NCI-H748 treated with DMSO at 0.1 percent for 48 hours (cell line): Measurements from ENCODE around the gene TENM4.
"Not testable (repeated sequence)": the region's sequence is repeated elsewhere in the genome, so short reads cannot be mapped to it uniquely, and the experiment has no call there.

Experiments
- DNase-seq: peaks from one replicate; lab custom pipeline; 2025; lab: John Stamatoyannopoulos, UW

TENM4 gene

DNA sequence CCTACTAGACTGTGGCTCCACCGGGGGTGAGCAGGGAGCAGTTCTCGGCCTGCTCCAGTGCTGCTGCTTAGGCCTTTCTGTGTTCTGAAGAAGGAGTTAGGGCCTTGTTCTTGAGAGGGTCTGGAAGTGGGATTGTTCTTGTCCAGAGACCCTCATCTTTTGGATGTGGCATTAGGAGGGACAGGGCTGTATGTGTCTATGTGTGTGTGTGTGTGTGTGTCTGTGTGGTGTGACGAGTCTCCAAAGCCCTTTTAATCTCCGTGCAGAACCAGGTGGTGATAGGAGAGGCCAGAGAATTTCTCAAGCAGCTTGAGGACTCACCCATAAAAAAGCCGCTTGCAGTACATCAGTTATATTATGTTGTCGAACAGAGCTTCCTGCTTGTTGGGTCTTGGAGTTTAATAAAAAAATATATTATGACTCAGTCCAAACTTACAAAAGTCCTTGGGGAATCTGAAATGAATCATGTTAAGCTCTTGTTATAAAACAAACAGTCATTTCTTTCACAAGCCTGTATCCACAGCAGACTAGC lies 196.5 kb downstream of the TENM4 start:
- DNase-seq = no peak

DNA sequence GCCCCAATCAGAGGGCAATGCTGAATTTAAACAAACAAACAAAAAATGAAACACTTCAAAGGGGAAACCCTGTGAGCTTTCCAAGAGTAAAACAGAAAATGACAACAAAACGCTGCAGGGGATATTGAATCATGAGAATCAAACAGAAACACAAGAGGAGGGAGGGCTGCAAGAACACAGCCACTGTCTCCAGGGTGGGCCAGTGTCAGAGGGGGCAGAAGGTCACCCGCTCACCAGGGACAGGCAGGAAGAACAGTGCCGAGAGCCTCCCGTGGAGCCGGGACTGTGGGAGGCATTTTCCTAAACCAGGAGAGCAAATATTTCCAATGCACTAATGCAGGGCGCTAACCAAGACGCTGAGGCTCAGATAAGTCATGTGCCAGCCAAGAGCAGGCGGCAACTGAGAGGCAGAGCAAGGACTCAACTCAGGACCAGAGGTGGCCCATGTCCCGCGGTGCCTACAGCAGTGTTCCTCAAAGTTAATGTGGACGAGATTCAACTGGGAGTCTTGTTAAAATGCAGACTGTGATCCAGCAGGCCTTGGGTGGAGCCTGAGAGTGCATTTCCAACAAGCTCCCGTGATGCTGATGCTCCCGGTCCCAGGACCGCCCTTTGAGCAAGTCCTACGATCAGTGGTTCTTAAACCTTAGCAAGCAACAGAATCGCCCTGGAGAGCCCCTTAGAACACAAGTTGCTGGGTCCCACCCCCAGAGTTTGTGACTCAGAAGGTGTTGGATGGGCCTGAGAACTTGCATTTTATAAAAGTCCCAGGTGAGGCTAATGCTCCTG lies 197.2 kb downstream of the TENM4 start:
- no peak for DNase-seq

DNA sequence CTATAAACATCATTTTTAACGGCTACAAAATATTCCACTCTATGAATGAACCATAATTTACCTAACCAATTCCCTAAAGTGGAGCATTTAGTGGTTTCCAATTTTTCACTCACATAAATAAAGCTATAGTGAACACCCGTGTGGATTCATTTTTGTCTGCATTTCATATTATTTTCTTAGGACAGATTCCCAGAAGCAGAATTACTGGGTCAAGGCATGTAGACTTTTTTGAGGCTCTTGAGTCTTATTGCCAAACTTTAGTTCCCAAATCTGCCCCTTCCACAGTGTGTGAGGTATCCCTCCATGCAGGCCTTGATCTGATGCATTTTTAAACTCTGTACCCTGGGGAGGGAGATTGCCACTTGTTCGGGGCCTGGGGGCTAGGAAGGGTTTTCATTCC lies 198.2 kb downstream of the TENM4 start:
- DNase-seq = no peak

DNA sequence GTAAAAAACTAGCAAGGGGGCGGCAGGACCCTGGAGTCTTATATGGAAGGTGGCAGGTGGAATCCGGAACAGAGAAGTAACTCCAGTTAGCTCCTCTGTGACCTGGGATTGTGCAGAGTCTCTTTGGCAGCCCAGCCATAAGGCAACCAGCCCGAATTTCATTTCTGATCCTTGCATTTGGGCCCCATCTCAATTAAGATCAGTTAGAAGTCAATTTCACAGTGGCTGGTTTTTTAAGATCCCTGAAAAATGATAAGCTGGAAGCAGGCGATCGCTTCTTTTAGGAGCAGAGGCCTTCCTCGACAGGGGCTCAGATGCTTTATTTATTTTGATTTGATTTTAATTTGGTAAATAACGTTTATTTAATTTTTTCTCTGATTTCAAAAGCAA lies 199.0 kb downstream of the TENM4 start:
- DNase-seq = no peak

DNA sequence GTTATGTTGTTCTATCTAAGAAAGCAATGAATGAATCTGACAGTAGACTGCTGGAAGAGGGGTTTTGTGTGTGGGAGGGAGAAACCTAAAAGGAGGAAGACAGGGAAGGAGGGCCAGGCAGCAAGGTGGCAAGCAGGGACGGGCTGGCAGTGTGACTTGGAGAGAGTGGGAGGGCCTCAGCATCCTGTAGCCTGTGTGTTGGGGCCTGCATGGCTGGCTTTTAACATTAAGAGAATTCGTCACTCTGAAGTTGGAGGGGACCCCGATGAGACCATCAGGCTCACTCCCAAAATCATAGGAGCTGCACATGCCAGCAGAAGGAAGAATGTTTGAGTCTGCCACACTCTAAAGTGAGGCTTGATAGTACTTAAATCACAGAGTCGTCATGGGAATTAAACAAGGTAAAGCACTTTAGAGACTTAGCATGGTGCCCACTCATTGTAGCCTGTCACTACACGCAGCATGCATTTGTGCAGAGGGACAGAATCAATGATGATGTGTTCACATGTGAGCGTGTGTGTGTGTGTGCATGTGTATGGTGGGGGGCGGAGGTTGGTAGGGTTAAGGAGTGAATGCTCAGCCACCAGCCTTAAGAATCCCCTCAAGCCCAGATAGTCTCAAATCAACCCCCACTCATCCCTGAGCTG lies 199.5 kb downstream of the TENM4 start:
- DNase-seq = no peak

DNA sequence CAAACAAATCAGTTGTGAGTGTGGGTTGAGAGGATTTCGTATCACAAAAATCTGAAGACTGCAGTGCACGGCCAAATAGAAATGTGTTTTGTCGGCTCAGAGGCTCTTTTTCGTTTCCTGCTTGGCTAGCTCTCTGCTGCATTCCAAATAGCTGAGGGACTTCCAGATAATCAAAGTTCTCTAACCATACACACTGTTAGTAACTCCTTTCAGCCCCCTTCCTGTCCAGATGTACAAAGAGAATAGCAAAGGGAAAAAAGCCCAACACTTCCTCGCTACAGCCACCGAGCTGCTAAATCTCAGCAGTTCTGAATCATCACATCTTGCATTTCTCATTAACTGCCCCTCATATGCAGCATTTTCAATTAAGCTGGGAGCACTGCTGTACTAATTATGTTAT lies 203.1 kb downstream of the TENM4 start:
- no peak for DNase-seq

DNA sequence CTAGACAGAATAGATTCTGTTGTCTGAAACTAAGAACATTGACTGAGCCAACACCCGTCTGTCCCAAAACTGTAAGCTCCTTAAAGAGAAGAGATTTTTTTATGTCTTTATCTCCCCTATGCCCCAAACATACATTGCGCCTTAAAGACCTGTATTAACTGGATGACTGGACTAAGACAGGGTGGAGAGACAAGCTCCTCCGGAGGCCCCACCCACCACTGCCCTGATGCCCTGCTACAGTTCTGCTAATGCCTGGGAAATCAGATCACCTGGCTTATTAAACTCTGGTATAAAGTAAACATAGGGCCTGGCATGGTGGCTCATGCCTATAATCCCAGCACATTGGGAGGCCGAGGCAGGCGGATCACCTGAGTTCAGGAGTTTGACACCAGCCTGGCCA lies 203.7 kb downstream of the TENM4 start:
- DNase-seq = no peak

DNA sequence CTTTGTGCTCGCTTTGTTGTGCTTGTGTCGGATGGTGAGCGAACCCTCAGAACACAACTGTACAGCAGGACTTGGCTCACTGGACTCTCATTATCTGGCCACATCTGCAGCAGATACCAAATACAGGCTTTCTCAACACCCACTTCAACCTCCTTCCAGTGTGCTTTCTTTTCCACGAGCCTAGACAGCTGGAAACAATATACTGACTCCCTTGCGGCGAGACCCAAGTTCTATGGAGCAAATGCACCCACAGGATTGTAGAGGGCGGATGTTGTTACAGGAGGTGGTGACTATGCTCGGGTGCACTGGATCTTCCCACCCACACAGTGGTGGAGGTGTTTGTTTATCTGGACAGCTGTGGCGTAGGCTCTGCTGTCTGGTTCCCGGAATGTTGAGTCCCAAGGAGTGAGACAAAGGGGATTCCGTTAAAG lies 204.3 kb downstream of the TENM4 start:
- no peak for DNase-seq

DNA sequence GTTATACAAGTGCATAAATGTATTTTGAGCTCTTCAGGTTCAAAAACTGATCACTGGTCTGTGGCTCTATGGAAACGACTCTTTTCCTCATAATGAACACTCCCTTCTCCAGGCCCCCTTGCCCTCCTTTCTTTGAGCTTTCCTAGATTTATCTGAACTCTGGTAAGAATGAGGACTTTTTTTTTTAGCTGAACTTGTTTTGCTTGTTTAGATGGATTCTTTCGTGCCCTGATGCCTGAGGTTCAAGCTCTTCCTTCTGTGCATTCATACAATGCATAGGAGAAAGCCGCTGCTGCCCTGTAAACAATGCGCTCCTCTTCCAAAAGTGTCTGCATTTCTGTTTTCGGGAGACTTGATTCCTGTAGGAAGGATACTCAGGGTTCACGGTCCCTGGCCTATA lies 205.1 kb downstream of the TENM4 start:
- DNase-seq = no peak

DNA sequence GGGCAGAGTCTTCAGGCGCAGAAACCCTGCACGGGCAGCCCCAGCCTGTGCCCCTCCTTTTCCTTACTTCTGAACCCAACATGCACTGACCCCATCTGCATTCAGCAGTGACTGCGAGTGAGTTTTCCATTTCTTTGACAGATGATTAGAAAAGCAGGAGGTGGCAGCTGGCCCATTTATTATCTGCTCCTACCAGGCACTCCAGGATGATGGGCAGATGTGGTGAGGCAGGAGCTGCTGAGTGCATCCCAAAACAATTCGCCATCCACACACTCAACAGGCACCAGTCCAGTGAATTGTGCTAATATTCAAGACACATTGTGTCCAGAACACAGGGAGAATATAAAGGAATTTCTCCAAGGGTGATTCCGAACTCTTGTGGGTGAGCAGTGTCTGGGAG lies 208.5 kb downstream of the TENM4 start:
- no peak for DNase-seq

DNA sequence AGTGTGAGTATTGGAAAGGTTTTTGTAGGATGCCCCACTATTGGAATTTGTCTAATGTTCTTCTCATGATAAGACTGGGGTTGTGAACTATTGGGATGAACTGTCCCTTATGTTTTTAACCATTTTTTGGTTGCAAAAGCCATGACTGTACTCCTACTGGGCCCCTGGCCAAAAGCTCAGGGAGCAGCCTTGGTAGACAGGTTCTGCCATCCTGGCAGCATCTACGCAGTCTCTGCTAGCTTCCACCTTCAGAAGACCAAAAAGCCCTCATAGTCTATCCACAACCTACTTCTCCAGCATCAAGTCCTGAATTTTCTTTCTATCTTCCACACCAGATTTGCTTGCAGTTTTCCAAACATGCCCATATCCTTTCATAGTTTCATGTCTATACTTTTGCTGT lies 211.8 kb downstream of the TENM4 start:
- no peak for DNase-seq

DNA sequence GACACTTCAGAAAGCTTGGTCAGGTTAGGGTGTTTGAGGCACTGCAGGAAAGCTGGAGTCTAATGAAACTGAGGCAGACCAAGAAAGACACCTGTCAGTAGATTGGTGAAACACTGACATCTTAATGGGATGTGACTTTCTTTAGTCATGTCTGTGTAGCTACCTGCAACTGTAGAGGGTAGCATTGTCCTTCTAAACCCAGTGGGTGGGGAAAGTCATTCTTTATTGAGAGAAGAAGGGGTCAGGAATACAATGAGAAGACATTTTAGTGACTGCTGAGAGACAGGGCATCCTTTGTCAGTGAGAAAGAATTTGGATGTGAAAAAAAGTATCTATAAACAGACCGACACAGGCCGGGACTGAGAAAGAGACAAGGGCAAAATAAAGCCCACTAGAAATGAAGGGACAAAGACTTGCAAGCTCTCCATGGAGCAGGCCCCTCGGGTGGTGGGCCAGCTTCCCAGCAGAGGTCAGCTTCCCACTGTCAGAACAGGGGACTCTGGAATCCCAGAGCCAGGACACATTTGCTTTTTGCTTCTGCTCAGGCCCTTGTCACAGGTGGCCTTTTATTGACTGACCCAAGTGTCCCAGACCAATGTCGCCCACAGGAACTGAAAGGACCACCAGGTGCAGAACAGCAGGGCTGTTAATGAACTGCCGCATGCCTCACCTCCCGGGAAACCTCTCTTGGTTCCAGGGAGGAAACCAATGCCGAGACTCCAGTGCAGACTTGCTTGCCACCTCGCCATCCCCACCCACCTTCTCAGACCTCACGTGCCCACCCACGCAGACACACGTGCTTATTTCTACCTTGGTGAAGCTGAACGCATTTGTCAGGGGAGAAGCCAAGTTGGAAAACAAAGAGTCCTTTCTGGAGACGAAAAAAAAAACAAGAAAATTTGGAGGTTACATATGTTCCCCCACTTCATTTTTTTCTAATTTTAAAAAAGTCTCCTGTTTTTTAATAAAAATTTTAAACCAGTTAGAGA lies 212.8 kb downstream of the TENM4 start:
- no peak for DNase-seq

DNA sequence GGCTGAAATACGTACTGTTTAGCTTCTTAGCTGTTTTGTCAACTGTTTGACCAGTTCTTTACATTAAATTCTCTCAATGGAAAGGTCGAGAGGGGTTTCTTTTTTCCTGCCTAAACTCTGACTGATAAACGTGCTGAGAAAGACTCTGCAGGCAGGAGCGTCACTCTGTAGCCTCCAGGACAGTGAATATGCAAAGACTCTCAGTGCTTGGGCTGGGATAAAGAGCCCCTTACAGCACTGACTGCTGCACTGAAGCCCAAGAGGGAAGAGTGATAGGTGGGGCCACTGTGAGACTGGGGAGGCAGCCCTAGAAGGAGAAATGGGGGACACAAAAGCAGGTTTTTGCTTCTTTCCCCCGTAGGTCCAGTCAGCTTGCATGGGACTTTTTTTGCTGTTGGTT lies 213.5 kb downstream of the TENM4 start:
- DNase-seq = no peak

DNA sequence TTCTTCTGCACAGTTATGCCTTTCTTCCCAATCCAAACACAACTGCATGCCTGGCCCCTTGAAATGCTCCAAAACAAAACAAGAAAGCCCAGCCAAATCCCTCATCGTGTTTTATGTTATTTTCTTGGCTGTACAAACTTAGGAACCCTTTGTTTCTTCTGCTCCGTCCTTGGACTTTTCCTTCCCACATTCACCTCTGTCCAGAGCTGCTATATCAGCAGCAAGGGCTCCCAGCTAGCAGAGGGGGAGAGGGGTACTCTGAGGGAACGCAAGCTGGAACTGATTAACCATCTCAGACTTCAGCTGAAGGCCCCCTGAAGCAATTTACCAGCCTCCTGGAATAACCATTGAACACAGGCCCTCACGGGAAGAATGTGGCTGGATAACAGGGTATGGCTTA lies 214.7 kb downstream of the TENM4 start:
- DNase-seq = no peak

DNA sequence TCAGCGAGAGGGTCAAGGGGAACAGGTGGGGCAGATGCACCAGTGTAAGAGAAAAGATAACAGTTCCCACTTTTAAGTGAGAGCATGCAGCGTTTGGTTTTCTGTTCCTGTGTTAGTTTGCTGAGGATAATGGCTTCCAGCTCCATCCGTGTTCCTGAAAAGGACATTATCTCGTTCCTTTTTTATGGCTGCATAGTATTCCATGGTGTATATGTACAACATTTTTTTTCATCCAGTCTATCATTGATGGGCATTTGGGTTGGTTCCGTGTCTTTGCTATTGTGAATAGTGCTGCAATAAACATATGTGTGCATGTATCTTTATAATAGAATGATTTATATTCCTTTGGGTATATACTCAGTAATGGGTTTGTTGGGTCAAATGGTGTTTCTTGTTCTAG lies 218.7 kb downstream of the TENM4 start:
- DNase-seq = not testable (repeated sequence)

DNA sequence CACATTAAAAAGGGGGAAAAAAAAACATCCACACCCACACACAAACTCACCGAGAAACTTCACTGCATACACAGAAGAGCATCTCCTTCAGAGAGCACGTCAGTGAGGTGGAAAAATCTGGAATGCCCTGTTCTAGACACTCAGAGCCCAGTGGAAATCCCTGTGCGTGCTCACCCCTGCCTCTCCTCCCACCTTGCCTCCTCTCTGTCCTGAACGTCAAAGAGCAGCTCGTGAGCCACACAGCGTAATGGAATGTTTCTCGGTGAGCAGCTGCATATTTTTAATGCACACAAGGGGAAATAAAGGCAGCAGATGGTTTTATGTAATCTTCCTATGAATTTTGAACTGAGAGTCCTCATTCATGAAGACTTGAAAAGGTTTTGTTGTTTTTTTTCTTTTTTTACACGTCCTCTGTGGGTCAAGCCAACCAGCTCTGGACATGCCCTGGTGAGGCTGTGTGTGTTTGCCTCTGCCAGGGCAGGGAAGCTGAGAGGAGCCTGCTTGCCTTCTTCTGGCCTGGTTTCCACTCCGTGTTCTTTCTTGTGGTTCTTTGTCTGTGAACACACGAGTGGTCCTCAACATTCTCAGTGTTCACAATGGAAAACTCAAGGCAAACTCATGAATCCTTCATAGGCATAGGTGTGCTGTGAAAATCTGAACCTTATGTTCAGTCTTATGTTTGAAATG lies 219.2 kb downstream of the TENM4 start:
- no peak for DNase-seq

DNA sequence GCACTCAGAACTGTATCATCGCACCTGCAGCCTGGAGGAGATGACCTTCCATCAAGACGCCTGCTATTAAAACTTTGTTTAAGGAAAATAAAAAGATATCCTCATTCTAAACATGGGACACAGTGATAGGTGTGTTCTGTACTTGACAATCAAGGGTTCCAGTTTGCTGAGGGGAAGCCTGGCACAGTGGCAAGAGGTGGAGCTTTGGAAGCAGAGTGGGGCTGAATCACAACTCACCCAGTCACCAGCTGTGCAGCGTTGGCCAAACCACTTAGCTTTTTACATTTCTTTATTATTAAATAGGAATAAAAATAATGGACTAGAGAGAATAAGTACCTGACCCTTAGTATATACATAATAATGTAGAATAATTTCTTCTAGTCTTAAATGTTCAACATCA lies 220.7 kb downstream of the TENM4 start:
- no peak for DNase-seq

DNA sequence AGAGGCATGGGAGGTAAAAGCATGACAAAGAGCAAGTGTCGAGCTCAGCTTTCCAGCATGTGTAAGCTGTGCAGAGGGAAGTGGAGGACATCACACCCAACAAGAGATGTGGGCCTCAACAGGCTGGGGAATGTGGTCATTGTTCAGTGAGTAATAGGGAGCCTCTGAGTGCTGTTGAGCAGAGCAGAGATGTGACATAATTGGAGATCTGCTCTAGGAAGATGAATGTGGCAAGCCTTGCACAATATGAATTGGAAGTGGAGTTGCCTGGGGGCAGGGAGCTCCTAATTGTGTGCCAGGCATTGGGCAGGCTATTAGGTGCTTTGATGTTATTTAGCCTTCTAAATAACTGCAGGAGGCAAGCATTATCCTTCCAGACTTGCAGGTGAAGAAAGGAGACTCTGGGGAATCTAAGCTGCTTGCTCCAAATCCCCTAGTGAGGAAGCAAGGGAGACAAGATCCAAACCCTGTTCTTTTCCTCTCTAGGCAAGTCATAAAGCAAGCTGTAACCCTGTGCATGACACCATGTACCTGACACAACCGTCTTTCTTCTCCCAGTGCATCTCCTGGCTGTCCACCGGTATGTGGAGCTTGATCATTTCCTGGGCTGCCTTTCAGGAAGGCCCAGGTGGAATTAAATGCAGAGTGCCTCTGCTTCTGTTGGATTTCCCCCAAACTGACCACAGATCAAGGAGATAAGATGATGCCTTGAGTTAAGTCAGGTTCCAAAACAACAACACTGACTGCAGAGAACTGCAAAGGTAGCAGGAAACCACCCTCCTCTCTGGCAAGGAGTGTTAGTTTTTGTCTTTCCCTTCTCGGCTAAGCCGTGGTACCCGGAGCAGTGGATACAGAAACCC lies 221.4 kb downstream of the TENM4 start:
- DNase-seq = no peak

DNA sequence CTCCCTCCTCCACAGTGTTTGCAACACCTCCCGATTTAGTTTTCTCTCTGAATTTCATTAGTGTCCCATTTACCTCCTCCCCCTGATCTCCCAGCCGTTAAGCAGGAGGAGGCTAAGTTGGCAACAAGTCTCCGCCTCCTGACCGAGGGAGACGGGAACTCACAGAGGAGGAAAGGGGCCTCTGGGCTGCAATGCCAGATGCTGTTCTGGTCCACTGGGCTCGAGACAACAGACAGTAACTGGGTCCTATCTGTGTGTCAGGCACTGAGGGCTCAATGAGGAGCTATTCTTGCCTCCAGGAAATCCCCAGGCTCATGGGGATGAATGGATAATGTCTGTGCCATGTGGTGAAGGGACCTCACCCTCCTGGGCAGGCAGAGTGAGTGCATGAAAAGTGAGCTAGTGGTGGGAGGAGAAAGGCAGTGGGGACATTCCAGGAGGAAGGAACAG lies 228.1 kb downstream of the TENM4 start:
- no peak for DNase-seq

DNA sequence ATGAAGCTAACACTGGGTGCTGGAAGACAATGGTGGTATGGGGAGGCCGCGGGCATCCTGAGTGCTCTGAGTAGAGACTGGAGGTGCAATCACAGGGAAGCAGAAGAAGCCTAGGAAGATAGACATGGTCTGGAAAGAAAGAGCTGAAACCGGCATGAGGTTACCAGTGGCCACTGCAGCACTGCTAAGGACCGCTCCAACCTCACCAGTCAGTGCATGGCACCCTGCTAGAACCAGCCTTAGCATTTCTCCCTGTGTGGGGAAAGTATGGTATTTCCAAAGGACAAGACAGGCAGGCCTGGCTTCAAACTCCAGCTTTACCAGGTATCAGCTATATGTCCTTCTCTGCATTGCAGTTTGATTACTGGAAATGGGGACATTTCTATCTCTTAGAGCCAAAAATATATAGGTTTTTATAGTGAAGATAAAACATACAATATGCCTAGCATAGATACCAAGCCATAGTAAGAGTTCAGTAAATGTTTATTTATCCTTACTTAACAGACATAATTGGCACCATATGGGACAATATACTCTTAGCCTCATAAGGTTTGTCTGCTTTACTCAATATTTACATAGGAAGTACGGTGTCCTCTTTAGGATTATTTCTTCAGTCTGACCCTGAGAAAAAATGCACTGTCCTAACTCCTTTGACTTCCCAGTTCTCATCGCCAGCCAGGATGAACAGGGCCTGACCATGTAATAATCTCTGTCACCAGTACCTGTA lies 231.1 kb downstream of the TENM4 start:
- no peak for DNase-seq
